IPS DF 6.9 (cell line): Measurements from ENCODE around the gene CCR6.
"Not testable (repeated sequence)": the region's sequence is repeated elsewhere in the genome, so short reads cannot be mapped to it uniquely, and the experiment has no call there.

Source experiments
- DNase-seq: peaks from one replicate; pipeline ENCODE4 v3.0.0-alpha.2; 2013; ENCODE audit warnings: low read depth, low spot score
- H3K27ac ChIP-seq: one replicate; pipeline ENCODE4 v1.5.1; 2013; ENCODE audit warnings: low read length, control low read depth
- H3K27me3 ChIP-seq: 2 replicates; pipeline ENCODE4 v1.6.1; 2013; ENCODE audit warnings: mild to moderate bottlenecking, low read length; ENCODE audit not compliant: control insufficient read depth, insufficient read depth
- H3K36me3 ChIP-seq: 2 replicates; pipeline ENCODE4 v1.6.1; 2013; ENCODE audit warnings: low read length; ENCODE audit not compliant: control insufficient read depth, insufficient read depth
- H3K4me1 ChIP-seq: 2 replicates; pipeline ENCODE4 v1.6.1; 2013; ENCODE audit warnings: low read length; ENCODE audit not compliant: control insufficient read depth, insufficient read depth
- H3K4me3 ChIP-seq: 2 replicates; pipeline ENCODE4 v1.5.1; 2013; ENCODE audit warnings: mild to moderate bottlenecking, low read length
- H3K9me3 ChIP-seq: 2 replicates; pipeline ENCODE4 v1.6.1; 2013; ENCODE audit warnings: low read length, inconsistent platforms; ENCODE audit not compliant: control insufficient read depth, insufficient read depth
- WGBS: extraction: QIAGEN DNeasy Blood & Tissue Kit; methylation state at CpG from one replicate; pipeline ENCODE4 v1.1.7; 2013; ENCODE audit warnings: mixed read lengths, missing lambda C conversion rate; ENCODE audit not compliant: insufficient read length, insufficient coverage; 5-methylcytosine and 5-hydroxymethylcytosine counted together

CCR6 gene

GRCh38 chr6:167122827-167123657 lies at the start of gene CCR6:
Gene CCR6, plus strand, starts transcription at chr6:167123096. Its CDS starts 13,039 bp downstream, at chr6:167136135.
- H3K36me3 ChIP-seq, result no peaks in the 10 kb centered on the region
- no peaks in the 10 kb centered on the region for H3K4me1 ChIP-seq
- no peaks in the 10 kb centered on the region for H3K27me3 ChIP-seq
- H3K27ac ChIP-seq, result no peak within 1 kb of the TSS
- WGBS, result no CpG with 5 or more reads among the region's 8 CpGs
- no peaks in the 10 kb centered on the region for H3K9me3 ChIP-seq
- no peak for DNase-seq
- no peak within 1 kb of the TSS for H3K4me3 ChIP-seq

DNA sequence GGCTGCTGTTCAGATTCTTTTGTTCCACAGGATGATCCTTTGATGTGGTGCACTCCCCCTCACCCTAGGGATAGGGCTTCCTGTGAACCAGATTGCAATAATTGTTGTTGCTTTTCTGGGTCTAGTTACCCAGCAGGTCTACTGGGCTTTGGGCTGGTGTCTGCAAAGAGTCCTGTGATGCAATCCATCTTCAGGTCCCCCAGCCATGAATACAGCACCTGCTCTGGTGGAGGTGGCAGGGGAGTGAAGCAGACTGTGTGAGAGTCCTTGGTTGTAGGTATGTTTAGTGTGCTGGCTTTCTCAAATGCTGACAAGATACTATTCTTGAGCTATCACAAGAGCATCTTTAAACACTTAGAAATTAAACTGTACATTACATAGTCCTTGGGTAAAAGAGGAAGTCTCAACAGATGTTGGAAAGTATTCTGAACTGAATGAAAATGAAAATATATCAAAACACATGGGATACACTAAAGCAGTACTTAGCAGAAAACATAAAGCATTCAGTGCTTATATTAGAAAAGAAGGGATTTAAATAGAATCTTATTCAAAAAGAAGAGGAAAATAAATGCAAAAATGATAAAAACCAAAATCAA lies 49.1 kb upstream of the CCR6 start:
- H3K36me3 ChIP-seq, result no peaks in the 10 kb centered on the region
- no peak for DNase-seq
- H3K27me3 ChIP-seq, result no peaks in the 10 kb centered on the region
- H3K27ac ChIP-seq, result no peak overlapping the region
- no peak overlapping the region for H3K4me3 ChIP-seq
- H3K4me1 ChIP-seq, result no peaks in the 10 kb centered on the region
- no peaks in the 10 kb centered on the region for H3K9me3 ChIP-seq

GRCh38 chr6:167077241-167077932 lies 45.5 kb upstream of the CCR6 start:
- H3K4me3 ChIP-seq, result no peak overlapping the region
- no peaks in the 10 kb centered on the region for H3K9me3 ChIP-seq
- no peaks in the 10 kb centered on the region for H3K27me3 ChIP-seq
- no peaks in the 10 kb centered on the region for H3K4me1 ChIP-seq
- H3K36me3 ChIP-seq, result no peaks in the 10 kb centered on the region
- H3K27ac ChIP-seq, result no peak overlapping the region
- DNase-seq, result no peak
- no CpG with 5 or more reads among the region's 15 CpGs for WGBS

GRCh38 chr6:167078745-167079144 lies 44.2 kb upstream of the CCR6 start:
- no peaks in the 10 kb centered on the region for H3K36me3 ChIP-seq

DNA sequence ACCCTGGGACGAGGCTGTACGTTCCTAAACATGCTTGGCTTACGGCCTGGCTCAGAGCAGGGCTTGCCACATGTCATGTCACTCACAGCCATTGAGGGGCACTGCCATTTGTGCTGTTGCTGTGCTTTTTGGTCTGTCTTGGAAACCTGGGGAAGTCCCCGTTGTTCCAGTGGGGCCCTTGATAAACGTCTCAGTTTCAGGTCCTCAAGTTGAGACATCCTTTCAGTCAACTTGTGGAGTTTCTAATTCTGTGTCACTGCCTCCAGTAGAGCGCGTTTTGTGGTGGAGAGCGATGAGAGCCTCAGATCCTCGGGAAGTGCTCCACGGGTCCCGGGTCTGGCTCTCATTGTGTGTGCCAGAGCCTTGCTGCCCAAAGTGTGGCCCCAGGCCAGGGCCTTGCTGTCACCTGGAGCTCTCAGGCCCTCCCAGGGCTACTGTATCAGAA lies 43.0 kb upstream of the CCR6 start:
- no CpG with 5 or more reads among the region's 11 CpGs for WGBS
- no peak for DNase-seq
- no peak overlapping the region for H3K27ac ChIP-seq

More at GRCh38 chr6:167078745-167079144, 44.2 kb upstream of the CCR6 start:
- no peaks in the 10 kb centered on the region for H3K4me1 ChIP-seq
- H3K27me3 ChIP-seq, result no peaks in the 10 kb centered on the region
- H3K4me3 ChIP-seq, result no peak overlapping the region
- no peak for DNase-seq
- H3K27ac ChIP-seq, result no peak overlapping the region
- WGBS, result no CpG with 5 or more reads among the region's 8 CpGs
- no peaks in the 10 kb centered on the region for H3K9me3 ChIP-seq

GRCh38 chr6:167087857-167088354 lies 35.0 kb upstream of the CCR6 start:
- no peaks in the 10 kb centered on the region for H3K36me3 ChIP-seq
- H3K9me3 ChIP-seq, result no peaks in the 10 kb centered on the region; the same call in 1 of the 2 replicates
- H3K27me3 ChIP-seq, result no peaks in the 10 kb centered on the region
- H3K27ac ChIP-seq, result no peak overlapping the region
- no peak overlapping the region for H3K4me3 ChIP-seq
- H3K4me1 ChIP-seq, result no peaks in the 10 kb centered on the region
- WGBS, result no CpG with 5 or more reads among the region's 3 CpGs
- no peak for DNase-seq

More for the DNA sequence above, 43.0 kb upstream of the CCR6 start:
- no peaks in the 10 kb centered on the region for H3K27me3 ChIP-seq
- no peaks in the 10 kb centered on the region for H3K36me3 ChIP-seq
- H3K4me1 ChIP-seq, result no peaks in the 10 kb centered on the region
- H3K9me3 ChIP-seq, result no peaks in the 10 kb centered on the region
- H3K4me3 ChIP-seq, result no peak overlapping the region

- not testable (repeated sequence) for H3K4me3 ChIP-seq, H3K4me1 ChIP-seq
These were observed 34.2 kb upstream of the CCR6 start for GRCh38 chr6:167088741-167089140.

DNA sequence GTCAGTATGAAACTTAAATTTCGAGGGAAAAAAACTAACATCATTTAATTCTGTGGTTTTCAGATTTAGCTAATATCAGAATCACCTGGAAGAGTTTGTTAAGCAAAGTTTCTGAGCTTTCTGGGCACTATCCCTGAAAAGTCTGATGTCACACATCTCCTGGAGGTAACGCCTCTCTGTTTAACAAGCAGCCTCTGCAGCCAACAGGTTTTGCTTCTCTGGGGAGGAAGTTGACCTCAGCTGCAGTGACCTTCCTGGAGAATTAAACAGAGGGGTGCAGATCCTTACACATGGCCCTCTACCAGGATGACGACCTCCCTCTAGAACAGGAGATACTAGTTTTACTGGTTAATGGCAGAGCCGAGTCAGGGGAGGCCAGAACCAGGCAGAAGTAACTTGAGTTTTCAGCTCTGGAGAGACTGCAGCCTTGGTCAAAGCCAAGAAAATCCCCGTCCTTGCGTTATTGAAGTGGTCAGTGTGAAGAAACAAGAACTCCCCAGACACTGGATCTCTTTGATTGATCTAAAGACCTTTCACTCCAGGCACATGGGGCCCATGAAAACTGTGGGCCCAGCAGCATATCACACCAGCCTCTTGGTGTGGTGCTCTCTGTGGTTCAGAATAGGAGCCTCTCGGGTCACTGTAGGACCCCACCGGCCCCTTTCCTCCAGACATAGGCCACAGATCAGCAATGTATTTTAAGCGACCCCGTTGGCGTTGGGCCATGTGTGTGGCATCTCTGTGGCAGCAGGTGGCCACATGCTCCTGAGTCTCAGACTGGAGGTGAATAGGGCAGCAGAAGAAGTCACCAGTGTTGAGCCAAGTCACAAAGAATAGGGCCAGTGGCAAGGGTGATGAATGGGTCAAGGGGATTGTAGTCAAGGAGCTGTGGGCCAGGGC lies 33.4 kb upstream of the CCR6 start:
- whole genome bisulfite sequencing, result no CpG with 5 or more reads among the region's 11 CpGs
- Histone ChIP-seq H3K27me3 (no peaks in the 10 kb centered on the region), H3K9me3 (no peaks in the 10 kb centered on the region; the same call in 1 of the 2 replicates), H3K36me3 (no peaks in the 10 kb centered on the region), H3K27ac (no peak overlapping the region), H3K4me1 (peaks cover 2% of the 10 kb centered on the region; the same call in 1 of the 2 replicates), H3K4me3 (no peak overlapping the region)
- DNase-seq, result no peak

More at GRCh38 chr6:167088741-167089140, 34.2 kb upstream of the CCR6 start:
- H3K36me3 ChIP-seq, H3K27me3 ChIP-seq, H3K27ac ChIP-seq, DNase-seq, H3K9me3 ChIP-seq: not testable (repeated sequence)

GRCh38 chr6:167090171-167090570 lies 32.7 kb upstream of the CCR6 start:
- H3K4me3 ChIP-seq, result no peak overlapping the region
- H3K27me3 ChIP-seq, result no peaks in the 10 kb centered on the region
- no CpG with 5 or more reads among the region's 4 CpGs for WGBS
- H3K27ac ChIP-seq, result no peak overlapping the region
- H3K9me3 ChIP-seq, result no peaks in the 10 kb centered on the region; the same call in 1 of the 2 replicates
- H3K4me1 ChIP-seq, result peaks cover 2% of the 10 kb centered on the region; the same call in 1 of the 2 replicates
- H3K36me3 ChIP-seq, result no peaks in the 10 kb centered on the region
- DNase-seq, result no peak
